Nephron progenitor cell (in vitro differentiated cells): ENCODE results near the gene AGAP1.

ENCODE experiments used
- DNase-seq: peaks from one replicate; pipeline ENCODE4 v3.0.0; 2021
- H3K27ac Mint-ChIP-seq: 2 replicates; pipeline ENCODE4 v1.8.0; 2021; ENCODE audit warnings: mild to moderate bottlenecking, moderate library complexity, mixed read lengths
- H3K27me3 Mint-ChIP-seq: 2 replicates; pipeline ENCODE4 v1.8.0; 2021; ENCODE audit warnings: mild to moderate bottlenecking, low read depth, mixed read lengths; ENCODE audit not compliant: poor library complexity
- H3K36me3 Mint-ChIP-seq: 2 replicates; pipeline ENCODE4 v1.8.0; 2021; ENCODE audit warnings: low read depth, mixed read lengths
- H3K4me1 Mint-ChIP-seq: 2 replicates; pipeline ENCODE4 v1.8.0; 2021; ENCODE audit warnings: mixed read lengths
- H3K4me3 Mint-ChIP-seq: 2 replicates; pipeline ENCODE4 v1.8.0; 2021; ENCODE audit warnings: mild to moderate bottlenecking, moderate library complexity, mixed read lengths
- H3K9me3 Mint-ChIP-seq: 2 replicates; pipeline ENCODE4 v1.8.0; 2021; ENCODE audit warnings: mild to moderate bottlenecking, moderate library complexity, mixed read lengths
- TF ChIP-seq, protein P1 (sequence below): fragments of 200-600 bp; sonication (generic); IDR thresholded peaks from 2 replicates; pipeline ENCODE4 v1.5.0; 2021; ENCODE audit warnings: antibody characterized with exemption

AGAP1 gene

DNA sequence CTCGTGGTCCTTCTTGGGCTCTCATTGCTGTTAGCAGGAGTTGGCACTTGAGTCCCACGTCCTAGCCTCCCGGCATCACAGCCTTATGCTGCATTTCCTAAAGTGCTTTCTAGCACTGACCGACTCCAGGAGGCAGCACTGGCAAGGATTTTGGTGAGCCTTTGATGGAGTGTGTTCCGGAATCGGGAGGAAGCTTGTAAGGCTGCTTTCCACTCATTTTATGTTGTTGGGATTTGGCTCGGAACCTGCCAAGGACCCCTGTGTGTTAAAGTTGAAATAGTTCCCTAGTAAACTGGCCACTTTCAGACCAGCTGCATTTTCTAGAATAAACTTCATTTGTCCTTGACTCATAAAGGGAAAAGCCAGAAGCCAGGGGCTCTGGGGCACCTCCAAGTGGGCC lies 88.9 kb downstream of the AGAP1 start:
- DNase-seq: no peak
- Mint-ChIP-seq H3K4me1 (peaks cover 61% of the 10 kb centered on the region), H3K9me3 (peaks cover 4% of the 10 kb centered on the region), H3K27me3 (peaks cover 3% of the 10 kb centered on the region), H3K36me3 (peaks cover 5% of the 10 kb centered on the region), H3K4me3 (no peak overlapping the region), H3K27ac (peak overlapping the region; percentile 0)
- TF ChIP-seq, protein P1, sequence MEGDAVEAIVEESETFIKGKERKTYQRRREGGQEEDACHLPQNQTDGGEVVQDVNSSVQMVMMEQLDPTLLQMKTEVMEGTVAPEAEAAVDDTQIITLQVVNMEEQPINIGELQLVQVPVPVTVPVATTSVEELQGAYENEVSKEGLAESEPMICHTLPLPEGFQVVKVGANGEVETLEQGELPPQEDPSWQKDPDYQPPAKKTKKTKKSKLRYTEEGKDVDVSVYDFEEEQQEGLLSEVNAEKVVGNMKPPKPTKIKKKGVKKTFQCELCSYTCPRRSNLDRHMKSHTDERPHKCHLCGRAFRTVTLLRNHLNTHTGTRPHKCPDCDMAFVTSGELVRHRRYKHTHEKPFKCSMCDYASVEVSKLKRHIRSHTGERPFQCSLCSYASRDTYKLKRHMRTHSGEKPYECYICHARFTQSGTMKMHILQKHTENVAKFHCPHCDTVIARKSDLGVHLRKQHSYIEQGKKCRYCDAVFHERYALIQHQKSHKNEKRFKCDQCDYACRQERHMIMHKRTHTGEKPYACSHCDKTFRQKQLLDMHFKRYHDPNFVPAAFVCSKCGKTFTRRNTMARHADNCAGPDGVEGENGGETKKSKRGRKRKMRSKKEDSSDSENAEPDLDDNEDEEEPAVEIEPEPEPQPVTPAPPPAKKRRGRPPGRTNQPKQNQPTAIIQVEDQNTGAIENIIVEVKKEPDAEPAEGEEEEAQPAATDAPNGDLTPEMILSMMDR: no peak

DNA sequence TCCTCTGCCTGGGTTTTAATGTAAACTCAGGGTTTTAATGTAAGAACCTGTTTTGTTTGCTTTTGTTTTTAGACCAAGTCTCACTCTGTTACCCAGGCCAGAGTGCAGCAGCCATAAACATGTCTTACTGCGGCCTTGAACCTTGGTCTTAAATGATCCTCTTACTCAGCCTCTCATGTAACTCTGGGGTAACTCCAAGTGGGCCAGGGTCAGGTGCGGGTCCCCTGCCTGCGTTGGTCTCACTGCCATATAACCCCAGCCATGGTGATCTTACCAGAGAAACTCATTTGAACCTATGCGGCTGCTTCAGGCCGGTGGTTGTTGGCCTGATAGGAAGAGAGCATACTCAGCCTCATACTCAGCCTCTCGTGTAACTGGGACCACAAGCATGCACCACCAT lies 89.3 kb downstream of the AGAP1 start:
- TF ChIP-seq, protein P1: no peak
- H3K27me3 Mint-ChIP-seq: peaks cover 3% of the 10 kb centered on the region
- peaks cover 59% of the 10 kb centered on the region for H3K4me1 Mint-ChIP-seq
- H3K4me3 Mint-ChIP-seq: no peak overlapping the region
- DNase-seq: no peak
- H3K36me3 Mint-ChIP-seq: peaks cover 5% of the 10 kb centered on the region
- peaks cover 4% of the 10 kb centered on the region for H3K9me3 Mint-ChIP-seq
- H3K27ac Mint-ChIP-seq: peak overlapping the region; percentile 69

DNA sequence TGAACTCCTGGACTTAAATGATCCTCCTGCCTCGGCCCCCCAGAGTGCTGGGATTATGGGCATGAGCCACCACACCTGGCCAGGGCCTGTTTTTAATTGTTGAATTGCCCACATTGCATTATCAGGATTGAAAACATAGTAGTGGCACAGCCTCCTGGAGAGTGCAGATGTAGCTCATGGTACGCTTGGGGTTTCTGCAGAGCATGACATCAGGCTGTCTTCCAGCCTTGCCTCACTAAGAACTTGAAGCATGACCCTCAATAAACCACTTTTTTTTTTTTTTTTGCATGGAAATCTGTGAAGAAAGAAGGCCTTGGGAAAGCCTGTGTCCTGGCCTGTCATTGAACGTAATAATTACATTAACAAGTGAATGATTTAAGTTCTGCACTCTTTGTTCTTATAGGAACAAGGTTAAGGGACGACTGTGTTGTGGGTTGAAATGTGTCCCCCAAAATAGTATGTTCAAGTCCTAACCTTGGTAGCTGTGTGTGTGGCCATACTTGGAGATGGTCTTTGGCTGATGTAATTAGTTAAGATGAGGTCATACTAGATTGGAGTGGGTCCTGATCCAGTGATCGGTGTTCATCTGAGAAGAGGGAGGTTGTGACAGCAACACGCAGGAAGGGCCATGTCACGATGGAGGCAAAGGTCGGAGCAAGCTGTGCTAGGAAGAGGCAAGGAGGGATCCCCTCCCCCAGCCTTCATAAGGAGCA lies 90.2 kb downstream of the AGAP1 start:
- H3K27ac Mint-ChIP-seq: no peak overlapping the region

GRCh38 chr2:235584638-235585007 lies 90.8 kb downstream of the AGAP1 start:
- peaks cover 3% of the 10 kb centered on the region for H3K27me3 Mint-ChIP-seq
- DNase-seq: no peak
- peaks cover 3% of the 10 kb centered on the region for H3K9me3 Mint-ChIP-seq
- H3K4me1 Mint-ChIP-seq: peaks cover 65% of the 10 kb centered on the region
- TF ChIP-seq, protein P1: no peak
- peak overlapping the region; percentile 70 for H3K27ac Mint-ChIP-seq
- peaks cover 9% of the 10 kb centered on the region for H3K36me3 Mint-ChIP-seq
- H3K4me3 Mint-ChIP-seq: no peak overlapping the region

More for the DNA sequence above, 90.2 kb downstream of the AGAP1 start:
- Mint-ChIP-seq H3K27me3 (peaks cover 3% of the 10 kb centered on the region), H3K36me3 (peaks cover 5% of the 10 kb centered on the region), H3K4me3 (no peak overlapping the region), H3K4me1 (peaks cover 65% of the 10 kb centered on the region), H3K9me3 (peaks cover 4% of the 10 kb centered on the region)
- TF ChIP-seq, protein P1: no peak
- DNase-seq: no peak

- no peaks in the 10 kb centered on the region for H3K9me3 Mint-ChIP-seq
- H3K4me3 Mint-ChIP-seq: no peak overlapping the region
- H3K36me3 Mint-ChIP-seq: peaks cover 11% of the 10 kb centered on the region
- TF ChIP-seq, protein P1: no peak
- peak overlapping the region; percentile 35 for H3K27ac Mint-ChIP-seq
- no peak for DNase-seq
- peaks cover 61% of the 10 kb centered on the region for H3K4me1 Mint-ChIP-seq
- H3K27me3 Mint-ChIP-seq: no peaks in the 10 kb centered on the region
Observed at GRCh38 chr2:235587202-235587601, 93.4 kb downstream of the AGAP1 start.

GRCh38 chr2:235588750-235589149 lies 94.9 kb downstream of the AGAP1 start:
- DNase-seq: no peak
- no peak overlapping the region for H3K27ac Mint-ChIP-seq
- no peak overlapping the region for H3K4me3 Mint-ChIP-seq
- peaks cover 56% of the 10 kb centered on the region for H3K4me1 Mint-ChIP-seq
- TF ChIP-seq, protein P1: no peak
- H3K27me3 Mint-ChIP-seq: no peaks in the 10 kb centered on the region
- H3K9me3 Mint-ChIP-seq: no peaks in the 10 kb centered on the region
- peaks cover 11% of the 10 kb centered on the region for H3K36me3 Mint-ChIP-seq
